ENCODE data around the gene CATSPER1. TPM values are rescaled to one million over a fixed set of nuclear protein-coding genes. Genes with fewer than 3 reads are reported as not detected.

The CATSPER1 gene
- polyA plus RNA-seq, 1 of the 3 experiments (the other 2 are of a cell fraction): 2.2 TPM

- Histone ChIP-seq H3K4me1 (ENCODE audit: control insufficient read depth in 1 of 2, insufficient read depth in 2 of 2, low read depth in 1 of 2, low read length in 1 of 2) (peaks cover 15 to 50% of the 10 kb centered on the region in 2 experiments; a peak in 2 of 4 replicates), H3K4me2 (peak within 1 kb of the TSS; percentile 66), H3K27ac (ENCODE audit: low read depth in 2 of 2, low read length in 1 of 2) (peak within 1 kb of the TSS in 1 of 2 experiments; percentile 73; a peak in 1 of 4 replicates), H3K9me3 (no peaks in the 10 kb centered on the region), H3K79me2 (ENCODE audit: insufficient read depth) (peaks cover 16% of the 10 kb centered on the region), H2AFZ (ENCODE audit: low read depth) (no peak within 1 kb of the TSS), H3K9ac (no peak within 1 kb of the TSS), H3K4me3 (ENCODE audit: low read depth in 2 of 2, low read length in 1 of 2) (peak within 1 kb of the TSS; percentile 43 to 59; a peak in 2 of 4 replicates), H3K9me2 (no peaks in the 10 kb centered on the region), H3K27me3 (ENCODE audit: insufficient read depth) (no peaks in the 10 kb centered on the region), H4K20me1 (ENCODE audit: insufficient read depth) (no peaks in the 10 kb centered on the region), H3F3A (replicated peaks; ENCODE audit: insufficient read depth) (peaks cover 12% of the 10 kb centered on the region), H3K36me3 (replicated peaks in 1 of 2; ENCODE audit: control insufficient read depth in 1 of 2, insufficient read depth in 2 of 2, low read length in 1 of 2) (peaks cover 3 to 4% of the 10 kb centered on the region in 2 experiments)
- 35% methylated on average over 39 of the region's 39 CpGs for WGBS (ENCODE audit: low lambda C conversion rate)
- TF ChIP-seq REST (IDR thresholded peaks at IDR 0.05; ENCODE audit: low read depth, low read length): no peak
- no peak for TF ChIP-seq JUND (IDR thresholded peaks at IDR 0.05)
- TF ChIP-seq RAD21 (IDR thresholded peaks at IDR 0.05; ENCODE audit: low read length): no peak
- no peak for TF ChIP-seq NFIC (IDR thresholded peaks at IDR 0.05; ENCODE audit: borderline replicate concordance)
- no peak for TF ChIP-seq PBX3 (IDR thresholded peaks at IDR 0.05)
- no peak for TF ChIP-seq POLR2AphosphoS5 (IDR thresholded peaks at IDR 0.05; ENCODE audit: low read depth, low read length)
- no peak for TF ChIP-seq SIN3A (IDR thresholded peaks at IDR 0.05; ENCODE audit: borderline replicate concordance, low read depth, low read length)
- no peak for TF ChIP-seq GABPA (IDR thresholded peaks at IDR 0.05; ENCODE audit: low read depth)
- no peak for TF ChIP-seq CTCF (IDR thresholded peaks at IDR 0.05)
- peak; percentile 21; the same call in 1 of the 2 replicates for TF ChIP-seq MXI1 (IDR thresholded peaks at IDR 0.05; ENCODE audit: low read depth, low read length)
- no peak for TF ChIP-seq YY1 (IDR thresholded peaks at IDR 0.05; ENCODE audit: low read depth)
- TF ChIP-seq MAX (IDR thresholded peaks at IDR 0.05; ENCODE audit: low read depth): no peak
- no peak for TF ChIP-seq TEAD4 (IDR thresholded peaks at IDR 0.05; ENCODE audit: borderline replicate concordance, insufficient read depth)
- TF ChIP-seq TAF1 (IDR thresholded peaks at IDR 0.05; ENCODE audit: borderline replicate concordance, low read depth, low read length): peak; percentile 39; the same call in 1 of the 2 replicates
- no peak for TF ChIP-seq TCF12 (IDR thresholded peaks at IDR 0.05)
- no peak for TF ChIP-seq EP300 (IDR thresholded peaks at IDR 0.05; ENCODE audit: borderline replicate concordance in 1 of 2, low read depth in 1 of 2, low read length in 1 of 2)
- ChIA-PET POLR2A (no interaction called here), CTCF (interaction anchor here (1.2 to 5.8 kb wide), 5 partner anchors 20 to 173 kb away, joined by 3 to 46 read pairs (median 19); partner anchors contain the start of gene PACS1)
- DNase-seq: peak; percentile 90
Observed at GRCh38 chr11:66048547-66049323, 22.5 kb upstream of the CATSPER1 start, which contains the start of gene GAL3ST3. Gene GAL3ST3, minus strand, starts transcription at chr11:66049161. Its CDS starts 3,746 bp downstream, at chr11:66045415.

Measured in SK-N-SH (cell line).